ENCODE results near the gene GPR75. TPM values are rescaled to one million over a fixed set of nuclear protein-coding genes. Genes with fewer than 3 reads are reported as not detected.

GPR75 gene
- total RNA-seq, 3 donors from 2014 or later (not counting 1 experiment from before 2014, with no cell fraction given) = 3.8 to 4.9 (median 4.1) TPM

DNA sequence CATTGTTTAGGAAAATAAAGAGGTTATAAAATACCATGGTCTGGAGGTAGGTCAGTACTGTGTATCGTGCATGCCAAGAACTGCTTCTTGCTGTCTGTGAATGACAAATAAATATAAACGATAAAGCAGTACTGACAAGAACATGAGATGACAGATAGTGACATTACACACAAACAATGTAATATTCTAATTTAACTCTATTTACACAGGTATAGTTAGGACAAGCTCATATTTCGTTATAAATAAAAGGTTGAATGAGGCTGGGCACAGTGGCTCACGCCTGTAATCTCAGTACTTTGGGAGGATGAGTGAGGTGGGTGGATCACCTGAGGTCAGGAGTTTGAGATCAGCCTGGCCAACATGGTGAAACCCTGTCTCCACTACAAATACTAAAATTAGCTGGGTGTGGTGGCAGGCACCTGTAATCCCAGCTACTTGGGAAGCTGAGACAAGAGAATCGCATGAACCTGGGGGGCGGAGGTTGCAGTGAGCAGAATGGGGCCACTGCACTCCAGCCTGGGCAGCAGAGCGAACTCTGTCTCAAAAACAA, 14.7 kb upstream of the GPR75 start:
- no peak for DNase-seq
- Mint-ChIP-seq H3K27me3 (ENCODE audit: low read depth in 2 of 2) (no peaks in the 10 kb centered on the region), H3K9me3 (no peaks in the 10 kb centered on the region), H3K27ac (peak overlapping the region in 1 of 2 donors; percentile 30), H3K4me1 (peaks cover 0 to 6% of the 10 kb centered on the region in 2 donors), H3K4me3 (no peak overlapping the region), H3K36me3 (peaks cover 14% of the 10 kb centered on the region)
- WGBS (ENCODE audit: insufficient coverage) = 98% methylated on average over 6 of the region's 7 CpGs
- intact Hi-C loops (cut with micrococcal nuclease) = no loop called here
- TF ChIP-seq, protein P1, sequence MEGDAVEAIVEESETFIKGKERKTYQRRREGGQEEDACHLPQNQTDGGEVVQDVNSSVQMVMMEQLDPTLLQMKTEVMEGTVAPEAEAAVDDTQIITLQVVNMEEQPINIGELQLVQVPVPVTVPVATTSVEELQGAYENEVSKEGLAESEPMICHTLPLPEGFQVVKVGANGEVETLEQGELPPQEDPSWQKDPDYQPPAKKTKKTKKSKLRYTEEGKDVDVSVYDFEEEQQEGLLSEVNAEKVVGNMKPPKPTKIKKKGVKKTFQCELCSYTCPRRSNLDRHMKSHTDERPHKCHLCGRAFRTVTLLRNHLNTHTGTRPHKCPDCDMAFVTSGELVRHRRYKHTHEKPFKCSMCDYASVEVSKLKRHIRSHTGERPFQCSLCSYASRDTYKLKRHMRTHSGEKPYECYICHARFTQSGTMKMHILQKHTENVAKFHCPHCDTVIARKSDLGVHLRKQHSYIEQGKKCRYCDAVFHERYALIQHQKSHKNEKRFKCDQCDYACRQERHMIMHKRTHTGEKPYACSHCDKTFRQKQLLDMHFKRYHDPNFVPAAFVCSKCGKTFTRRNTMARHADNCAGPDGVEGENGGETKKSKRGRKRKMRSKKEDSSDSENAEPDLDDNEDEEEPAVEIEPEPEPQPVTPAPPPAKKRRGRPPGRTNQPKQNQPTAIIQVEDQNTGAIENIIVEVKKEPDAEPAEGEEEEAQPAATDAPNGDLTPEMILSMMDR (IDR thresholded peaks at IDR 0.05) = no peak
- no peak for ATAC-seq
- Histone ChIP-seq H3K36me3 (ENCODE audit: control insufficient read depth, insufficient read depth, low read length) (peaks cover 46% of the 10 kb centered on the region), H3K4me1 (ENCODE audit: control insufficient read depth, insufficient read depth, low read length) (no peaks in the 10 kb centered on the region), H3K27ac (ENCODE audit: low read length) (no peak overlapping the region), H3K4me3 (ENCODE audit: low read length) (no peak overlapping the region), H3K27me3 (ENCODE audit: control insufficient read depth, insufficient read depth, low read length) (no peaks in the 10 kb centered on the region), H3K9me3 (ENCODE audit: control insufficient read depth, insufficient read depth, low read length) (no peaks in the 10 kb centered on the region)

DNA sequence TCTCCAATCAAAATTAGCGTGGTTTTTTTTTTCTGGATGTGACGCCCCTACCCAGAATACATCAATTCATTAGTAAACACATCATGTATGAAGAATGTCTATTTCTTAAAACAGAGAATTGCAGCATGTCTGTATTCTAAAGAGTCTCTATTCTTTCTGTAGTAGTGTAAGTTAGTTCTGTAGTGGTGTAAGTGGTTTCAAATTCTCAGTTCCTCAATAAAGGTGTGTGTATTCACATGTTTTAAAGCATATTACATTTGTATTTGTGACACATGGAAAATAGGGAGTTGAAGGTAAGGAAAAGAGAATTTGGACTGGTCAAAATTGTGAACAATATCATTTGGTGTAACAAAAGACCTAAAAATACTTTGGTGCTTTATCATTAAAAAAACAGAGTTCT, 8.0 kb upstream of the GPR75 start:
- Histone ChIP-seq H3K4me3 (ENCODE audit: low read length) (no peak overlapping the region), H3K27me3 (ENCODE audit: control insufficient read depth, insufficient read depth, low read length) (no peaks in the 10 kb centered on the region), H3K27ac (ENCODE audit: low read length) (no peak overlapping the region), H3K9me3 (ENCODE audit: control insufficient read depth, insufficient read depth, low read length) (no peaks in the 10 kb centered on the region), H3K36me3 (ENCODE audit: control insufficient read depth, insufficient read depth, low read length) (peaks cover 52% of the 10 kb centered on the region), H3K4me1 (ENCODE audit: control insufficient read depth, insufficient read depth, low read length) (no peaks in the 10 kb centered on the region)
- no peak for ATAC-seq
- H3K27me3 Mint-ChIP-seq (ENCODE audit: low read depth in 2 of 2) = no peaks in the 10 kb centered on the region
- no peaks in the 10 kb centered on the region for H3K9me3 Mint-ChIP-seq
- H3K4me3 Mint-ChIP-seq = no peak overlapping the region
- WGBS (ENCODE audit: insufficient coverage) = no CpG with 5 or more reads among the region's 2 CpGs
- no peak for DNase-seq
- H3K4me1 Mint-ChIP-seq = peaks cover 0 to 6% of the 10 kb centered on the region in 2 donors
- intact Hi-C loops (cut with micrococcal nuclease) = no loop called here
- TF ChIP-seq, protein P1 (IDR thresholded peaks at IDR 0.05) = no peak
- H3K27ac Mint-ChIP-seq = no peak overlapping the region
- H3K36me3 Mint-ChIP-seq = peaks cover 25% of the 10 kb centered on the region

DNA sequence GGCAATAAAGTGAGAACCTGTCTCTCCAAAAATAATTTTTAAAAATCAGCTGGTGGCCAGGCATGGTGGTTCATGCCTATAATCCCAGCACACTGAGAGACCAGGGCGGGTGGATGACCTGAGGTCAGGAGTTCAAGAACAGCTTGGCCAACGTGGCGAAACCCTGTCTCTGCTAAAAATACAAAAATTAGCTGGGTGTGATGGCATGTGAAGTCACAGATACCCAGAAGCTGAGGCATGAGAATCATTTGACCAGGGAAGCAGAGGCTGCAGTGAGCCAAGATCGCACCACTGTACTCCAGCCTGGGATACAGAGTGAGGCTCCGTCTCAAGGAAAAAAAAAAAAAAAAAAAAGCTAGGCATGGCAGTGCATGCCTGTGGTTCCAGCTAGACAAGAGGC, 7.4 kb upstream of the GPR75 start:
- Histone ChIP-seq H3K36me3 (ENCODE audit: control insufficient read depth, insufficient read depth, low read length) (peaks cover 48% of the 10 kb centered on the region), H3K27ac (ENCODE audit: low read length) (no peak overlapping the region), H3K4me1 (ENCODE audit: control insufficient read depth, insufficient read depth, low read length) (no peaks in the 10 kb centered on the region), H3K27me3 (ENCODE audit: control insufficient read depth, insufficient read depth, low read length) (no peaks in the 10 kb centered on the region), H3K9me3 (ENCODE audit: control insufficient read depth, insufficient read depth, low read length) (no peaks in the 10 kb centered on the region), H3K4me3 (ENCODE audit: low read length) (no peak overlapping the region)
- Mint-ChIP-seq H3K4me3 (no peak overlapping the region), H3K27ac (no peak overlapping the region), H3K27me3 (ENCODE audit: low read depth in 2 of 2) (no peaks in the 10 kb centered on the region), H3K9me3 (no peaks in the 10 kb centered on the region), H3K4me1 (peaks cover 0 to 10% of the 10 kb centered on the region in 2 donors), H3K36me3 (peaks cover 25% of the 10 kb centered on the region)
- TF ChIP-seq, protein P1 (IDR thresholded peaks at IDR 0.05) = no peak
- intact Hi-C loops (cut with micrococcal nuclease) = no loop called here
- no peak for ATAC-seq
- no peak for DNase-seq
- 96% methylated on average over 5 of the region's 5 CpGs for WGBS (ENCODE audit: insufficient coverage)

DNA sequence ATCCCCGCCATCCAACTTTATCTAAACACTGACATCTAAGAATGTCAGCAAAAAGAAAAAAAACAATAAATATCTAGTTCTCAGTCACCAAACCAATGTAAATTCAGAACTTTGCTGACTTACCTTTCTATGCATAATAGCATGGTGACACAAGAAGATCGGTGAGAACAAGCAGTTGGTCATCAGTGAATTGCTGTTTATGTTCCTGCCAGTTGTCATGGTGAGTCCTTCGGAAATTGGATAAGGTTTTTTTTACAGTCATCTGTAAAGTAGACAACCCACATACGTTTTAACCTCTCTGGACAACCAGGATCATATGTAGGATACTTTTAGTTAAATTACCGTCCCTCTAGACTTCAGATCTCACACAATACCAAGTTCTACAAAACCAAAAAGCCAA, 6.2 kb upstream of the GPR75 start:
- no peak for ATAC-seq
- H3K36me3 Mint-ChIP-seq = peaks cover 25% of the 10 kb centered on the region

More for the DNA sequence above, 6.2 kb upstream of the GPR75 start:
- no peak for DNase-seq
- Histone ChIP-seq H3K4me1 (ENCODE audit: control insufficient read depth, insufficient read depth, low read length) (no peaks in the 10 kb centered on the region), H3K27ac (ENCODE audit: low read length) (no peak overlapping the region), H3K9me3 (ENCODE audit: control insufficient read depth, insufficient read depth, low read length) (no peaks in the 10 kb centered on the region), H3K4me3 (ENCODE audit: low read length) (no peak overlapping the region), H3K27me3 (ENCODE audit: control insufficient read depth, insufficient read depth, low read length) (no peaks in the 10 kb centered on the region), H3K36me3 (ENCODE audit: control insufficient read depth, insufficient read depth, low read length) (peaks cover 44% of the 10 kb centered on the region)
- TF ChIP-seq, protein P1 (IDR thresholded peaks at IDR 0.05) = no peak
- intact Hi-C loops (cut with micrococcal nuclease) = no loop called here
- Mint-ChIP-seq H3K27me3 (ENCODE audit: low read depth in 2 of 2) (no peaks in the 10 kb centered on the region), H3K4me1 (peaks cover 0 to 10% of the 10 kb centered on the region in 2 donors), H3K9me3 (no peaks in the 10 kb centered on the region), H3K27ac (no peak overlapping the region), H3K4me3 (no peak overlapping the region)
- WGBS (ENCODE audit: insufficient coverage) = 100% methylated on average over 3 of the region's 5 CpGs

All from natural killer cell (primary cell).